HEK293 (cell line): ENCODE results near the gene TMEM131L.

Experiments
- CTCF ChIA-PET: fragments of 350-600 bp; formaldehyde crosslinking; extraction: SDS; loops from one replicate; lab custom pipeline; 2021; ENCODE audit warnings: antibody characterized with exemption; lab: Yijun Ruan, JAX
- POLR2A ChIA-PET: fragments of 300-600 bp; formaldehyde crosslinking; extraction: SDS; loops from one replicate; lab custom pipeline; 2020; ENCODE audit warnings: antibody characterized with exemption, inconsistent platforms; lab: Yijun Ruan, JAX
- H3K27ac ChIP-seq: fragments of 200-500 bp; sonication (Bioruptor generic); 2 replicates; pipeline ENCODE4 v1.5.1; 2014; ENCODE audit warnings: low read depth, low read length, control low read depth, inconsistent platforms; ENCODE audit errors: extremely low read depth
- H3K36me3 ChIP-seq, 2 experiments: fragments of 200-500 bp in 1 of 2; sonication (Bioruptor generic) in 1 of 2; 1 replicate in 1 of 2; 2 replicates in 1 of 2; pipeline ENCODE4 v1.5.1; 2014 to 2017; ENCODE audit warnings: inconsistent platforms in 2 of 2, low read length in 2 of 2; ENCODE audit not compliant: control insufficient read depth in 2 of 2, insufficient read depth in 1 of 2
- H3K4me1 ChIP-seq: fragments of 200-500 bp; sonication (Bioruptor generic); 2 replicates; pipeline ENCODE4 v1.5.1; 2014; ENCODE audit warnings: mild to moderate bottlenecking, low read length, inconsistent platforms; ENCODE audit not compliant: control insufficient read depth, insufficient read depth
- H3K4me3 ChIP-seq: 2 replicates; pipeline ENCODE4 v1.5.1; 2011; ENCODE audit warnings: low read depth, mild to moderate bottlenecking, control low read depth, low read length, moderate library complexity
- H3K9me3 ChIP-seq: fragments of 200-500 bp; sonication (Bioruptor generic); 2 replicates; pipeline ENCODE4 v1.5.1; 2014; ENCODE audit warnings: low read depth, low read length, inconsistent platforms; ENCODE audit not compliant: control insufficient read depth, insufficient read depth
- BCL11A ChIP-seq: fragments of 450-650 bp; formaldehyde crosslinking; IDR thresholded peaks from 2 replicates; pipeline ENCODE4 v1.5.1; 2016; ENCODE audit warnings: low read depth, missing biosample characterization, missing genetic modification characterization
- FEZF1 ChIP-seq: fragments of 450-650 bp; formaldehyde crosslinking; IDR thresholded peaks from 2 replicates; pipeline ENCODE4 v1.5.1; 2016; ENCODE audit warnings: missing biosample characterization, missing genetic modification characterization
- GLIS2 ChIP-seq: fragments of 450-650 bp; formaldehyde crosslinking; IDR thresholded peaks from 2 replicates; pipeline ENCODE4 v1.5.1; 2016; ENCODE audit warnings: missing biosample characterization, missing genetic modification characterization
- HOXD13 ChIP-seq: sonication (generic); formaldehyde crosslinking; IDR thresholded peaks from 2 replicates; pipeline ENCODE4 v1.8.0; 2022; ENCODE audit warnings: missing genetic modification reagents, borderline replicate concordance
- KLF16 ChIP-seq: fragments of 450-650 bp; formaldehyde crosslinking; IDR thresholded peaks from 2 replicates; pipeline ENCODE4 v1.5.1; 2017; ENCODE audit warnings: missing biosample characterization, missing genetic modification characterization
- PRDM1 ChIP-seq: fragments of 450-650 bp; formaldehyde crosslinking; IDR thresholded peaks from 2 replicates; pipeline ENCODE4; 2016; ENCODE audit warnings: missing biosample characterization, missing genetic modification characterization
- PRDM4 ChIP-seq: fragments of 450-650 bp; formaldehyde crosslinking; IDR thresholded peaks from 2 replicates; pipeline ENCODE4 v1.5.1; 2017; ENCODE audit warnings: missing biosample characterization, missing genetic modification characterization
- TRIM28 ChIP-seq: IDR thresholded peaks from 2 replicates; pipeline ENCODE4 v1.6.1; 2011; ENCODE audit warnings: low read length, control low read depth, borderline replicate concordance
- YY2 ChIP-seq: fragments of 450-650 bp; formaldehyde crosslinking; IDR thresholded peaks from 2 replicates; pipeline ENCODE4 v1.5.1; 2016; ENCODE audit warnings: missing biosample characterization, missing genetic modification characterization
- ZFHX2 ChIP-seq: fragments of 450-650 bp; formaldehyde crosslinking; conservative IDR thresholded peaks from 2 replicates; pipeline ENCODE4 v1.5.1; 2016; ENCODE audit warnings: missing biosample characterization, missing genetic modification characterization
- ZFP3 ChIP-seq: fragments of 450-650 bp; formaldehyde crosslinking; IDR thresholded peaks from 2 replicates; pipeline ENCODE4 v1.5.1; 2016; ENCODE audit warnings: low read depth, missing biosample characterization, missing genetic modification characterization
- ZNF121 ChIP-seq: fragments of 450-650 bp; formaldehyde crosslinking; IDR thresholded peaks from 2 replicates; pipeline ENCODE4 v1.5.1; 2016; ENCODE audit warnings: missing biosample characterization, missing genetic modification characterization
- ZNF2 ChIP-seq: fragments of 450-650 bp; formaldehyde crosslinking; IDR thresholded peaks from 2 replicates; pipeline ENCODE4 v1.5.1; 2016; ENCODE audit warnings: missing biosample characterization, missing genetic modification characterization
- ZNF341 ChIP-seq: fragments of 450-650 bp; formaldehyde crosslinking; IDR thresholded peaks from 2 replicates; pipeline ENCODE4; 2016; ENCODE audit warnings: low read depth, missing biosample characterization, missing genetic modification characterization
- ZNF394 ChIP-seq: fragments of 450-650 bp; formaldehyde crosslinking; IDR thresholded peaks from 2 replicates; pipeline ENCODE4 v1.5.1; 2016; ENCODE audit warnings: missing biosample characterization, missing genetic modification characterization, mild to moderate bottlenecking, moderate library complexity, borderline replicate concordance
- ZNF416 ChIP-seq: fragments of 450-650 bp; formaldehyde crosslinking; IDR thresholded peaks from 2 replicates; pipeline ENCODE4 v1.5.1; 2016; ENCODE audit warnings: missing biosample characterization, missing genetic modification characterization
- ZNF629 ChIP-seq: fragments of 450-650 bp; formaldehyde crosslinking; IDR thresholded peaks from 2 replicates; pipeline ENCODE4 v1.5.1; 2017; ENCODE audit warnings: missing biosample characterization, missing genetic modification characterization
- ZNF639 ChIP-seq: fragments of 450-650 bp; formaldehyde crosslinking; IDR thresholded peaks from 2 replicates; pipeline ENCODE4 v1.5.1; 2016; ENCODE audit warnings: missing biosample characterization, missing genetic modification characterization
- ZNF654 ChIP-seq: fragments of 450-650 bp; formaldehyde crosslinking; IDR thresholded peaks from 2 replicates; pipeline ENCODE4 v1.5.1; 2016; ENCODE audit warnings: low read depth, missing biosample characterization, missing genetic modification characterization
- ZSCAN23 ChIP-seq: fragments of 450-650 bp; formaldehyde crosslinking; IDR thresholded peaks from 2 replicates; pipeline ENCODE4 v1.5.1; 2016; ENCODE audit warnings: missing biosample characterization, missing genetic modification characterization
- ZXDB ChIP-seq: fragments of 450-650 bp; formaldehyde crosslinking; IDR thresholded peaks from 2 replicates; pipeline ENCODE4 v1.5.1; 2016; ENCODE audit warnings: missing biosample characterization, missing genetic modification characterization
- TF ChIP-seq, protein P1 (sequence below): fragments of 450-650 bp; formaldehyde crosslinking; IDR thresholded peaks from 2 replicates; pipeline ENCODE4 v1.5.1; 2016; ENCODE audit warnings: missing biosample characterization, missing genetic modification characterization
- TF ChIP-seq, protein P2 (sequence below): fragments of 450-650 bp; formaldehyde crosslinking; IDR thresholded peaks from 2 replicates; pipeline ENCODE4 v1.5.1; 2016; ENCODE audit warnings: missing biosample characterization, missing genetic modification characterization, borderline replicate concordance

The TMEM131L gene

DNA sequence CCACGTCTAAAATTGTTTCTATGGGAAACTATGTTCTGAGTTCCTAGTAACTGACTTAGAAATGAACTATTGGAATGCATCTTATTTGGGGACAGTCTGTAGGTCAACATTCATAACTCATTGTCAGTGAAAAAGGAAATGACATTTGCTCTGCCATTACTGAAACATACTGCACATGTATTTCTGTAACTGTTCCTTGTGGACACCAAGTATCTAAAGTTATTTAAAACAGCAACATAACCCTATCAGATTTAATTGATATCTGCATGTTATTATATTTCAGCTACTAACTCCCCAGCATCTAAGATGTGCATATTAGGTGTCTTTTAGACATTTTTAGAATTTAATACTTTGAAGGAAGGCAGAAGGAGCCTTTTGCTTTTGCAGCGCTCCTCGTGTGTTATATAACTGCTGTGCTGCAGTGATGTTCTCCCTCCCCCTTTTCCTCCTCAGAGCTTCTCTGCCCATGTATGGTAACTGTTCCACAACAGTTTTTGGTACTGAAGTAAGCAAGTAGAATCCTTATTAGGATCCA, 37.2 kb upstream of the TMEM131L start:
- TF ChIP-seq ZNF341 (tag by site-specific recombination), result no peak
- Histone ChIP-seq H3K4me1 (no peaks in the 10 kb centered on the region), H3K27ac (no peak overlapping the region), H3K4me3 (no peak overlapping the region), H3K36me3 (no peaks in the 10 kb centered on the region), H3K9me3 (no peaks in the 10 kb centered on the region)
- ChIA-PET POLR2A (no interaction called here), CTCF (interaction anchor here (0.6 to 0.9 kb wide), 3 partner anchors 12 to 46 kb away, joined by 3 to 4 read pairs (median 3); no protein-coding TSS in a partner anchor)

DNA sequence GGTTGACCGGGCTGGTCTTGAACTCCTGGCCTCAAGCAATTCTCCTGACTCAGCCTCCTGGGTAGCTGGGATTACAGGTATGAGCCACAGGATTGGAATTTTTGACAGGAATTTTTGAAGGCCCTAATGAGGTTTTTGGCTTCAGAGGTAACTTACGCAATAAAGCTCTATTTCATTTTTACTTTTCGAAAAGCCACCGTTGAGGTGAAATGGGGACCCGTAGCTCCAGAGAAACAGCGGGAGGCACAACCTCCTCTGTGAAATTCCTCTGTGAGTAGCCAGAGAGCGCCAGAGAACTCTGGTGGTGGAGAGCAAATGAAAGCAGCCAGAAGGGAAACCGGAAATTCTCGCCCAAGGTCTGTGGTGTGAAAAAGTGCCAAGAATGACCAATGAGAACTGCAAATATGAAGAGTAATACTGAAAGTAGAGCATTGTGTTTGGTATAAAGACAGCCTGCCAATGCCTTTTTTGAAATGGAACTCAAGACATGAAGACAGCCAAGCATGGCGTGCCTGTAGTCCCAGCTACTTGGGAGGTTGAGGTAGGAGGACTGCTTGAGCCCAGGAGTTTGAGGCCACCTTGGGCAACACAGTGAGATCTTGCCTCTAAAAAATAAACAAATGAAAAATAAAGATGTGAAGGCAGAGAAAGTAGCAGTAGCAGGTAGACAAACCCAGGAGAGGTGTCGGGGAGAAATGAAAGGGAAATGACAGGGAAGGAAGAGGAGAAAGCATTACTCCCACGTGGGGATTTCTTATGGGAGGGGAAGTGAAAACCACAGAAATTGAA, 33.0 kb upstream of the TMEM131L start:
- H3K27ac ChIP-seq, result no peak overlapping the region
- CTCF ChIA-PET, result interaction anchor here (0.6 to 1.6 kb wide), 15 partner anchors 14 to 293 kb away, joined by 3 to 9 read pairs (median 4); partner anchors contain the start of gene TMEM131L
- no peaks in the 10 kb centered on the region for H3K36me3 ChIP-seq
- no peaks in the 10 kb centered on the region for H3K9me3 ChIP-seq
- POLR2A ChIA-PET, result interaction anchor here (0.7 kb wide), 1 partner anchor 81 kb away, joined by 4 read pairs; no protein-coding TSS in a partner anchor
- TF ChIP-seq PRDM1, result peak; percentile 58; the same call in 1 of the 2 replicates
- no peak for TF ChIP-seq BCL11A (tag by site-specific recombination)
- peak; percentile 61 for TF ChIP-seq ZNF654 (tag by site-specific recombination)
- no peak for TF ChIP-seq KLF16
- TF ChIP-seq HOXD13 (CRISPR knock-in tag), result no peak
- TF ChIP-seq, all 188 proteins: peak for 2
- Histone ChIP-seq H3K4me1 (no peaks in the 10 kb centered on the region), H3K4me3 (no peak overlapping the region)

DNA sequence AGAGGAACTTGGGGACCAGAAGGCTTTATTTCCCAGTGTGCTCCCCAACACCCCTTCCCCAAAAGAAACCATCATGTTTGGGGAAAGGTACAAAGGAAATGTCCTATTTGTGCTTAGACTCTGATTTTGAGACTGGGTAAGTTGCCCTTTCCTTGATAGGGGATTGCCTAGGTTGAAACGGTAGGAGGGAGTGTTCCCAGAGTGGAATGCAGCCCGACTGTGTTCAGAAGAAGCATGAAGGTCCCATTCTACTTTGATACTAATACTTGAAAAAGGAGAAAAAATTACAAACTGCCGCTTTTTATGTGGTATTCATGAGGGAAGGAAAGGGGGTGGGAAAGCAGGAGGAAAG, 32.4 kb upstream of the TMEM131L start:
- Histone ChIP-seq H3K27ac (no peak overlapping the region), H3K4me1 (no peaks in the 10 kb centered on the region), H3K4me3 (no peak overlapping the region), H3K36me3 (no peaks in the 10 kb centered on the region), H3K9me3 (no peaks in the 10 kb centered on the region)
- ChIA-PET CTCF (interaction anchor here (0.6 to 1.3 kb wide), 6 partner anchors 10 to 289 kb away, joined by 3 to 5 read pairs (median 4); no protein-coding TSS in a partner anchor), POLR2A (no interaction called here)
- TF ChIP-seq YY2 (tag by site-specific recombination) (no peak), ZNF629 (no peak), ZNF121 (no peak), ZNF416 (tag by site-specific recombination) (no peak), ZNF639 (tag by site-specific recombination) (no peak), ZSCAN23 (tag by site-specific recombination) (no peak), TRIM28 (no peak), GLIS2 (tag by site-specific recombination) (no peak), ZNF2 (tag by site-specific recombination) (no peak), ZXDB (no peak), ZFHX2 (no peak), ZNF394 (tag by site-specific recombination) (no peak), PRDM4 (tag by site-specific recombination) (no peak), FEZF1 (no peak), ZFP3 (no peak)
- TF ChIP-seq, protein P1, sequence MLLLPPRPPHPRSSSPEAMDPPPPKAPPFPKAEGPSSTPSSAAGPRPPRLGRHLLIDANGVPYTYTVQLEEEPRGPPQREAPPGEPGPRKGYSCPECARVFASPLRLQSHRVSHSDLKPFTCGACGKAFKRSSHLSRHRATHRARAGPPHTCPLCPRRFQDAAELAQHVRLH (tag by site-specific recombination), result no peak
- TF ChIP-seq, protein P2, sequence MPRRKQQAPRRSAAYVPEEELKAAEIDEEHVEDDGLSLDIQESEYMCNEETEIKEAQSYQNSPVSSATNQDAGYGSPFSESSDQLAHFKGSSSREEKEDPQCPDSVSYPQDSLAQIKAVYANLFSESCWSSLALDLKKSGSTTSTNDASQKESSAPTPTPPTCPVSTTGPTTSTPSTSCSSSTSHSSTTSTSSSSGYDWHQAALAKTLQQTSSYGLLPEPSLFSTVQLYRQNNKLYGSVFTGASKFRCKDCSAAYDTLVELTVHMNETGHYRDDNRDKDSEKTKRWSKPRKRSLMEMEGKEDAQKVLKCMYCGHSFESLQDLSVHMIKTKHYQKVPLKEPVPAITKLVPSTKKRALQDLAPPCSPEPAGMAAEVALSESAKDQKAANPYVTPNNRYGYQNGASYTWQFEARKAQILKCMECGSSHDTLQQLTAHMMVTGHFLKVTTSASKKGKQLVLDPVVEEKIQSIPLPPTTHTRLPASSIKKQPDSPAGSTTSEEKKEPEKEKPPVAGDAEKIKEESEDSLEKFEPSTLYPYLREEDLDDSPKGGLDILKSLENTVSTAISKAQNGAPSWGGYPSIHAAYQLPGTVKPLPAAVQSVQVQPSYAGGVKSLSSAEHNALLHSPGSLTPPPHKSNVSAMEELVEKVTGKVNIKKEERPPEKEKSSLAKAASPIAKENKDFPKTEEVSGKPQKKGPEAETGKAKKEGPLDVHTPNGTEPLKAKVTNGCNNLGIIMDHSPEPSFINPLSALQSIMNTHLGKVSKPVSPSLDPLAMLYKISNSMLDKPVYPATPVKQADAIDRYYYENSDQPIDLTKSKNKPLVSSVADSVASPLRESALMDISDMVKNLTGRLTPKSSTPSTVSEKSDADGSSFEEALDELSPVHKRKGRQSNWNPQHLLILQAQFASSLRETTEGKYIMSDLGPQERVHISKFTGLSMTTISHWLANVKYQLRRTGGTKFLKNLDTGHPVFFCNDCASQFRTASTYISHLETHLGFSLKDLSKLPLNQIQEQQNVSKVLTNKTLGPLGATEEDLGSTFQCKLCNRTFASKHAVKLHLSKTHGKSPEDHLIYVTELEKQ (tag by site-specific recombination), result no peak
